NCI-H1417 treated with DMSO at 0.1 percent for 48 hours (cell line): ENCODE data around the gene HES5.

ENCODE experiments used
- DNase-seq: peaks from one replicate; lab custom pipeline; 2025; lab: John Stamatoyannopoulos, UW

The HES5 gene

GRCh38 chr1:2499986-2500596 lies 30.0 kb downstream of the HES5 start:
- no peak for DNase-seq

- DNase-seq, result no peak
Measured at GRCh38 chr1:2499260-2499659, 30.8 kb downstream of the HES5 start.

DNA sequence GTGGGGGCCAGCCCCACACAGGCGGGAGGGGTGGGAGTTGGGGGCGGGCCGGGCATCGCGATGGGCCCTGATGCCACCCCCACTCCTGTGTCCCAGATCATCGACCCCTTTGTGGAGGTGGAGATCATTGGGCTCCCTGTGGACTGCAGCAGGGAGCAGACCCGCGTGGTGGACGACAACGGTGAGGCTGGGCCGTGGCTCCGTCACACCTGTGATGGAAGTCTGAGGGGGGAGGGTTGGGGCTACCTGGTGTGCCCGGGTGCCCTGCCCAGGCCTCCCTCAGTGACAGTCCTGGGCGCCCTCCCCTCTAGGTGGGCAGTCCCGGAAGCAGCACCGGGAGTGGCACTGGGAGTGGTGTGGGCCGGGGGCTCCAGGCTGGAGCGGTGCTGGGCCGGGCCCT lies 31.4 kb downstream of the HES5 start:
- no peak for DNase-seq

GRCh38 chr1:2497891-2498290 lies 32.2 kb downstream of the HES5 start:
- no peak for DNase-seq

GRCh38 chr1:2496746-2497145 lies 33.3 kb downstream of the HES5 start:
- DNase-seq, result no peak

DNA sequence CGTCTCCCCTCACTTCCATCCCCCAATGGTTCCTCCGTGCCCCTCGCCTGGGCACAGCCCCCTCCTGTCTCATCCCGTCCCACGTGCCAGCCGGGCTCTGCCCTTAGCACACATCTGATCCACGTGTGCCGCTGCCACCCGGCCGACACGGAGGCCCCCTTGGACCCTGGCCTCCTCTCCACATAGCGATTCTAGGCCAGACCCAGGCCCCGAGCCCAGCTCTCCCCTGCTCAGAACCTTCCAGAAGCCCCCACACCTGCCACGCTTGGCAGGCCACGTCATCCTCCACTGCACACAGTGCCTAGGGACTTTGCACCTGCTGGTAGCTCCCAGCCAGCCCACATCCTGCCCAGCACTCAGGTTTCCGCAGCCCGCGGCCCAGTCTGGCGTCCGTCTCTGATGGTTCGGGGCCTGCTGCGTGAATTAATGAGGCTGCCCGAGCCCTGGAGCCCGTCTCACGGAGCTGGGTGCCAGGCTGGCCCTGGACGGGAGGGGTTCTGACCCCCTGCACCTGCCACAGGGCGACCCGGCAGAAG lies 33.9 kb downstream of the HES5 start:
- no peak for DNase-seq

DNA sequence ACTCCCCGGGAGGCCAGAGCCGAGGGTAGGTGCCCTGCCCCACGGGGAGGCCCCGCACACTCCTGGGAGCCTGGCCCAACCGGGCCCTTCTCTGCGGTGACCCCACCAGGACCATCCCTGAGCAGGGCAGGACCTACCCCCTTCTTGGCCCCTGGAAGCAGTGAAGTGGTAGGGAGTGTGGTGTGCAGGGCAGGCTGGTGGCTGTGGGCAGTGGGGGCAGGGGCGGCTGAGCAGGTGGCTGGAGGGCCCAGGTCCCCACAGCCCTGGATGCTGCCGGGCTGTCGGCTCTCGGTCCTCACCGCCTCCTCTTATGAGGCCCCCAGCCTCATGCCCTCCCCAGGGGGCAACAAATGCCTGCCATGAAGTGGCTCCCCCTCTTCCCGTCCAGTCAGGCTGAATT lies 34.5 kb downstream of the HES5 start:
- no peak for DNase-seq

GRCh38 chr1:2495026-2495425 lies 35.0 kb downstream of the HES5 start:
- no peak for DNase-seq

GRCh38 chr1:2494323-2494693 lies 35.8 kb downstream of the HES5 start:
- DNase-seq, result no peak

GRCh38 chr1:2493691-2494322 lies 36.3 kb downstream of the HES5 start:
- no peak for DNase-seq

DNA sequence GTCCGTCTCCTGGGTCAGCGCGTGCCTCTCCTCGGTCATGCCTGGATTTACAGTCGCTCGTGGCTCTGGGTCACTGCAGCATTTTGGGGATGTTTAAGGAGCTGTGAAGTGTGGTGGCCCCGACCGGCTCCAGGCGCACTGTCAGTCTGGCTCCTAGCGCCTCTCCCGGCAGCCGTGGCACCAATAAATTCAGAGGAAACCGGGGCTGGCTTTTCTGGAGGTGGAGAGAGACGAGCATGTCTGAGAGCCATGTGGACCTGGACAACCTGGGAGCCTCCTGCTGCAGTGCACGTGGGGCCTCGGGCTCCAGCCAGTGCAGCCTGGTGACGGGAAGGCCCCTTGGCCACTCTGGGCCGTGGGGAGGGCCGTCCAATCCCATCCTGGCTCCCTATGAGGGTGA lies 36.8 kb downstream of the HES5 start:
- no peak for DNase-seq

- no peak for DNase-seq
Measured at GRCh38 chr1:2492091-2492490, 38.0 kb downstream of the HES5 start.

- DNase-seq, result no peak
Measured at GRCh38 chr1:2489615-2490014, 40.4 kb downstream of the HES5 start.

DNA sequence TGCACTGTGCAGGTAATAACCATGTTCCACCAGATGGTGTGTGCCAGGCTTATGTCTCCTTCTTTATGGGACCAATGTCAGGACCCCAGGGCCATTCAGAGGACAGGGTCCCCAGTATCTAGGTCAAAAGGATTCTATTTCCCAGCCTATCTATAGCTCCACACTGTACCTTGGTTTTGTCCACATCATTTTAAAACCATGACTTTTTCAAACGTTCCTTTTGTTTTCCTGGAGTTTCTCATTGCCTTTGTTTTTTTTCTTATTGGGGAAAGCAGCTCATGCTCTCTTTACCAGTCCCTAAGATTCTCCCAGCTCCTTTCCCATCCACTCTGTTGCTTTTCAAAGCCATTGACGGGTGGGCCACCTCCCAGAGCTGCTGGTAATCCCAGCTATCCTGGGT lies 41.4 kb downstream of the HES5 start:
- DNase-seq, result no peak

- DNase-seq, result no peak
Measured at GRCh38 chr1:2486558-2486957, 43.5 kb downstream of the HES5 start.

- no peak for DNase-seq
Measured at GRCh38 chr1:2486041-2486440, 44.0 kb downstream of the HES5 start.

- no peak for DNase-seq
Measured at GRCh38 chr1:2483970-2484369, 46.1 kb downstream of the HES5 start.

GRCh38 chr1:2483026-2483425 lies 47.0 kb downstream of the HES5 start:
- DNase-seq, result no peak

DNA sequence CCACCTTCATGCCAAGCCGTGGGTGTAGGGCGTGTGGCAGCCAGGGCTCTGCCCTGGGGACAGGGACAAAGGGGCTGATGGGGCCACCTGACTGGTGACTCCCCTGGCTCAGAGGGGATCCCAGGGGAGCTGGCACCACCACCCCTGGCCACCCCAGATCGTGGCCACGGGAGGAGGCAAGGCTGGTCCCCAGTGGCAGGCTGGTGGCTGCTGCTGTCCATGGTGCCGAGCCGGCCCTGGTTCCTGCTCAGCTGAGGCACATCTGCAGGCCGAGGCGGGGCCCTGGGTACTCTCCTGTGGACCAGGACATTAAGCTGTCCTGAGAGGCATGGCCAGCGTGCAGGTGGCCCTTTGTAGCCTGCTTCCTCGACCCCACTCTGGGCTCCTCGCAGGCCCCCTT lies 47.5 kb downstream of the HES5 start:
- DNase-seq, result no peak

DNA sequence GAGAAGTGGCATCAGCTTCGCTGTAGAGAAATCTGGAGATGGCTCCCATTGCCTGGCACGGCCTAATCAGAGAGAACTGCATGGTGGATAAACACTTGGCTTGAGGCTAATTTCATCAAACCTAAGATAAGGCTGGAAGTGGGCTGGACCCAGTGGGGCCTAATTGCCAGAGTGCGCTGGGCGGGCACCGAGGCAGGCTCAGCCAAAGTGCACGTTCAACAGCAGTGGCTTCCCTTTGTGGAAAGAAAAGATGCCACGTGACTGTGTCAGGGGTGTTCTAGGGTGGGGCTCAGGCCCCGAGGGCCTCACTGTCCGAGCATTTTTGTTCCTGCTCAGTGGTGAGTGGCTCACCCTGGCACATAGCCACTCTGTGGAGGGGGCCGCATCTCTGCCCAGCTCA lies 48.2 kb downstream of the HES5 start:
- DNase-seq, result no peak

- DNase-seq, result no peak
Measured at GRCh38 chr1:2480986-2481364, 49.1 kb downstream of the HES5 start.

GRCh38 chr1:2480236-2480985 lies 49.7 kb downstream of the HES5 start:
- DNase-seq, result no peak

DNA sequence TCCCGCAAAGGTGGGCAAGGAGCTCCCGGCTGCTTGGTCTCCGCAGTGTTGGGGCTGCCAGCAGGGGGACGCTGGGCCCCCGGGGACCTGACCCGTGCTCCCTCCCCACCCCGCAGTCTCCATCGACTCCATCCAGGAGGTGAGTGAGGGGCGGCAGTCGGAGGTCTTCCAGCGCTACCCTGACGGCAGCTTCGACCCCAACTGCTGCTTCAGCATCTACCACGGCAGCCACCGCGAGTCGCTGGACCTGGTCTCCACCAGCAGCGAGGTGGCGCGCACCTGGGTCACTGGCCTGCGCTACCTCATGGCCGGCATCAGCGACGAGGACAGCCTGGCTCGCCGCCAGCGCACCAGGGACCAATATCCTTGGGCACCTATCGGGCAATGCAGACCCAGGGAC lies 50.4 kb downstream of the HES5 start:
- DNase-seq, result no peak
